SK-N-SH treated with all-trans-retinoic acid at 6 μM for 48 hours (cell line): ENCODE measurements around the gene IRAG1.
A peak's percentile ranks its signal among the peaks of the same experiment; 100 is the strongest.

Experiments used
- ATAC-seq: fragments of 200-7000 bp; cut with Tn5 transposase; 3 replicates; pipeline ENCODE4 v1.9.1; 2020; ENCODE audit warnings: mild to moderate bottlenecking, moderate library complexity
- ARNTL ChIP-seq: fragments of 450-650 bp; formaldehyde crosslinking; IDR thresholded peaks from 2 replicates; pipeline ENCODE4 v1.5.0; 2020; ENCODE audit warnings: low read depth, mild to moderate bottlenecking, moderate library complexity, borderline replicate concordance
- CREB5 ChIP-seq: fragments of 250-450 bp; sonication (Bioruptor Pico); IDR thresholded peaks from 2 replicates; pipeline ENCODE4 v1.5.1; 2020; ENCODE audit warnings: low read depth, mild to moderate bottlenecking, moderate library complexity
- CSRNP3 ChIP-seq: fragments of 250-450 bp; sonication (Bioruptor Pico); IDR thresholded peaks from 2 replicates; pipeline ENCODE4 v1.5.1; 2021; ENCODE audit warnings: mild to moderate bottlenecking, moderate library complexity
- ESRRG ChIP-seq: fragments of 250-450 bp; sonication (Bioruptor Pico); IDR thresholded peaks from 2 replicates; pipeline ENCODE4 v1.6.1; 2021; ENCODE audit warnings: mild to moderate bottlenecking
- GLIS3 ChIP-seq: fragments of 250-450 bp; sonication (Bioruptor Pico); IDR thresholded peaks from 2 replicates; pipeline ENCODE4 v1.5.0; 2020; ENCODE audit warnings: mild to moderate bottlenecking, moderate library complexity
- PATZ1 ChIP-seq: fragments of 250-450 bp; sonication (Bioruptor Pico); IDR thresholded peaks from 2 replicates; pipeline ENCODE4 v1.8.0; 2020; ENCODE audit warnings: mild to moderate bottlenecking, moderate library complexity, borderline replicate concordance
- POU6F1 ChIP-seq: fragments of 250-450 bp; sonication (Bioruptor Pico); IDR thresholded peaks from 2 replicates; pipeline ENCODE4 v1.8.0; 2021; ENCODE audit warnings: low read depth, mild to moderate bottlenecking, moderate library complexity, borderline replicate concordance
- PPARA ChIP-seq: fragments of 250-450 bp; sonication (Bioruptor Pico); IDR thresholded peaks from 2 replicates; pipeline ENCODE4 v1.5.0; 2020; ENCODE audit warnings: mild to moderate bottlenecking, borderline replicate concordance
- RARB ChIP-seq: fragments of 250-450 bp; sonication (Bioruptor Pico); IDR thresholded peaks from 2 replicates; pipeline ENCODE4 v1.8.0; 2021; ENCODE audit warnings: mild to moderate bottlenecking, moderate library complexity
- SNAI2 ChIP-seq: fragments of 250-450 bp; sonication (Bioruptor Pico); IDR thresholded peaks from 2 replicates; pipeline ENCODE4 v1.5.0; 2020; ENCODE audit warnings: mild to moderate bottlenecking, moderate library complexity
- TCF4 ChIP-seq: fragments of 250-450 bp; sonication (Bioruptor Pico); IDR thresholded peaks from 2 replicates; pipeline ENCODE4 v1.8.0; 2021; ENCODE audit warnings: mild to moderate bottlenecking, moderate library complexity, borderline replicate concordance
- TOX ChIP-seq: fragments of 250-450 bp; sonication (Bioruptor Pico); IDR thresholded peaks from 2 replicates; pipeline ENCODE4 v1.8.0; 2021; ENCODE audit warnings: mild to moderate bottlenecking, moderate library complexity, borderline replicate concordance
- ZC3H10 ChIP-seq: fragments of 250-450 bp; sonication (Bioruptor Pico); IDR thresholded peaks from 2 replicates; pipeline ENCODE4 v1.5.1; 2021; ENCODE audit warnings: mild to moderate bottlenecking, moderate library complexity
- ZFP3 ChIP-seq: fragments of 250-450 bp; sonication (Bioruptor Pico); IDR thresholded peaks from 2 replicates; pipeline ENCODE4 v1.5.0; 2020; ENCODE audit warnings: mild to moderate bottlenecking, moderate library complexity
- ZFP30 ChIP-seq: fragments of 450-650 bp; formaldehyde crosslinking; IDR thresholded peaks from 2 replicates; pipeline ENCODE4 v1.5.0; 2022; ENCODE audit warnings: mild to moderate bottlenecking, moderate library complexity
- ZNF565 ChIP-seq: fragments of 450-650 bp; formaldehyde crosslinking; conservative IDR thresholded peaks from 2 replicates; pipeline ENCODE4 v1.5.0; 2020; ENCODE audit warnings: low read depth, mild to moderate bottlenecking, moderate library complexity
- ZNF70 ChIP-seq: fragments of 450-650 bp; formaldehyde crosslinking; IDR thresholded peaks from 2 replicates; pipeline ENCODE4 v1.5.0; 2020; ENCODE audit warnings: mild to moderate bottlenecking, moderate library complexity
- ZNF8 ChIP-seq: fragments of 450-650 bp; formaldehyde crosslinking; IDR thresholded peaks from 2 replicates; pipeline ENCODE4 v1.5.0; 2020; ENCODE audit warnings: mild to moderate bottlenecking, moderate library complexity
- TF ChIP-seq, protein P1 (sequence below): fragments of 250-450 bp; sonication (Bioruptor Pico); IDR thresholded peaks from 2 replicates; pipeline ENCODE4 v1.5.0; 2020; ENCODE audit warnings: mild to moderate bottlenecking, moderate library complexity

IRAG1 gene

DNA sequence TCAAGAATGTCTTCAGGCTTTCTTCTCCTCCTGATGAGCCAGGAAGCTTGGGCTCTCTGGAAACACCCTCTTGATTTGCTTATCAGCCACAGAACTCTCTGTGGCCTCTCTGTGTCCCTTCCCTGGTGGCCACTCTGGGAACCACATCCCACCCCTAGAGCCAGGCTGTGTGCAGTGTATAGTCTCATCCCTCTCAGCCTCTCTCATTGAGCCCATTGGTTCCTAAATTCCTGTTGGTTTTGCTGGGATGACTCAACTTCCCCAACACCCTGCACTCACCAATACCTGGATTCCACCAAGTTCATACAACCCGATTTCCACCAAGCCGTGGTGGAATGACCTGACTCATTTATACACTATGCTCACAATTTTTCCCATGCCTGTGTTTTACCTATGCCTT is 5.2 kb downstream of the IRAG1 start:
- peak; percentile 50; the same call in 1 of the 3 replicates for ATAC-seq
- no peak for TF ChIP-seq ZFP3
- no peak for TF ChIP-seq POU6F1 (CRISPR knock-in tag)
- no peak for TF ChIP-seq ZNF565 (CRISPR knock-in tag)
- no peak for TF ChIP-seq PATZ1 (CRISPR knock-in tag)
- TF ChIP-seq TCF4 (CRISPR knock-in tag), result no peak
- TF ChIP-seq ZNF70, result no peak
- no peak for TF ChIP-seq TOX
- no peak for TF ChIP-seq SNAI2
- TF ChIP-seq GLIS3, result no peak
- TF ChIP-seq ZC3H10, result no peak
- TF ChIP-seq ARNTL, result no peak
- TF ChIP-seq RARB (CRISPR knock-in tag), result no peak
- no peak for TF ChIP-seq CREB5 (CRISPR knock-in tag)
- TF ChIP-seq PPARA (CRISPR knock-in tag), result no peak
- no peak for TF ChIP-seq ZNF8 (CRISPR knock-in tag)
- no peak for TF ChIP-seq ESRRG (CRISPR knock-in tag)
- TF ChIP-seq, protein P1, sequence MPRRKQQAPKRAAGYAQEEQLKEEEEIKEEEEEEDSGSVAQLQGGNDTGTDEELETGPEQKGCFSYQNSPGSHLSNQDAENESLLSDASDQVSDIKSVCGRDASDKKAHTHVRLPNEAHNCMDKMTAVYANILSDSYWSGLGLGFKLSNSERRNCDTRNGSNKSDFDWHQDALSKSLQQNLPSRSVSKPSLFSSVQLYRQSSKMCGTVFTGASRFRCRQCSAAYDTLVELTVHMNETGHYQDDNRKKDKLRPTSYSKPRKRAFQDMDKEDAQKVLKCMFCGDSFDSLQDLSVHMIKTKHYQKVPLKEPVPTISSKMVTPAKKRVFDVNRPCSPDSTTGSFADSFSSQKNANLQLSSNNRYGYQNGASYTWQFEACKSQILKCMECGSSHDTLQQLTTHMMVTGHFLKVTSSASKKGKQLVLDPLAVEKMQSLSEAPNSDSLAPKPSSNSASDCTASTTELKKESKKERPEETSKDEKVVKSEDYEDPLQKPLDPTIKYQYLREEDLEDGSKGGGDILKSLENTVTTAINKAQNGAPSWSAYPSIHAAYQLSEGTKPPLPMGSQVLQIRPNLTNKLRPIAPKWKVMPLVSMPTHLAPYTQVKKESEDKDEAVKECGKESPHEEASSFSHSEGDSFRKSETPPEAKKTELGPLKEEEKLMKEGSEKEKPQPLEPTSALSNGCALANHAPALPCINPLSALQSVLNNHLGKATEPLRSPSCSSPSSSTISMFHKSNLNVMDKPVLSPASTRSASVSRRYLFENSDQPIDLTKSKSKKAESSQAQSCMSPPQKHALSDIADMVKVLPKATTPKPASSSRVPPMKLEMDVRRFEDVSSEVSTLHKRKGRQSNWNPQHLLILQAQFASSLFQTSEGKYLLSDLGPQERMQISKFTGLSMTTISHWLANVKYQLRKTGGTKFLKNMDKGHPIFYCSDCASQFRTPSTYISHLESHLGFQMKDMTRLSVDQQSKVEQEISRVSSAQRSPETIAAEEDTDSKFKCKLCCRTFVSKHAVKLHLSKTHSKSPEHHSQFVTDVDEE (CRISPR knock-in tag), result no peak
- no peak for TF ChIP-seq CSRNP3
- TF ChIP-seq, all 23 proteins: peak for 0

DNA sequence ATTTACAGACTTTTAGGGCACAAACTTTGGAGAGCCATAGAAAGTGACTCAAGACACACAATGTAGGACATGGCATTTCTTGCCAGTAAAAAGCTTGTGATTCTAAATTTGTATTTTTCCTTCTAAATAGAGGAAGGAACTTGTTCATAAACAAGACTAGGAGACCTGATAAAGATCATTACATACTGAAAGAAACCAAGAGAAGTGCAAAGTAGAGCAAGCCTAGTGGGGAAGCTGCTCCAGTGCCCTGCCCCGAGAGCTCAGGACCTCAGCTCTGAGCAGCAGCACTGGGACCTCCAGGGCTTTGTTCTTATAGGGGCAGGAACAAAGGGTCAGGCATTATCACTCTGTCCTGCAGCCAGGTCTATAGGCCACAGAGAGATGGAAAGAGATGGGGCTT is 7.2 kb downstream of the IRAG1 start:
- ATAC-seq, result no peak
- TF ChIP-seq ARNTL, result no peak
- TF ChIP-seq TCF4 (CRISPR knock-in tag), result no peak
- TF ChIP-seq POU6F1 (CRISPR knock-in tag), result no peak
- TF ChIP-seq, all 23 proteins: peak for 0

- TF ChIP-seq ZFP30 (CRISPR knock-in tag) (no peak), SNAI2 (no peak)
- no peak for ATAC-seq
These were observed 10.1 kb downstream of the IRAG1 start for GRCh38 chr11:10683429-10683828.
